Hepatocyte (in vitro differentiated cells): Measurements from ENCODE around the gene BNIPL.

Source experiments
- EZH2 ChIP-seq: fragments of 200-600 bp; sonication (generic); IDR thresholded peaks from 2 replicates; pipeline ENCODE4 v1.6.1; 2016; ENCODE audit warnings: antibody characterized with exemption, mild to moderate bottlenecking, borderline replicate concordance
- EZH2phosphoT487 ChIP-seq: fragments of 200-600 bp; sonication (generic); IDR thresholded peaks from one replicate; pipeline ENCODE4 v1.6.1; 2018; ENCODE audit warnings: antibody characterized with exemption, mild to moderate bottlenecking, low read depth, moderate library complexity; ENCODE audit not compliant: unreplicated experiment, severe bottlenecking
- TF ChIP-seq, protein P1 (sequence below): fragments of 200-600 bp; sonication (generic); IDR thresholded peaks from 2 replicates; pipeline ENCODE4 v1.5.1; 2016; ENCODE audit warnings: antibody characterized with exemption, mild to moderate bottlenecking; ENCODE audit not compliant: poor library complexity

DNA sequence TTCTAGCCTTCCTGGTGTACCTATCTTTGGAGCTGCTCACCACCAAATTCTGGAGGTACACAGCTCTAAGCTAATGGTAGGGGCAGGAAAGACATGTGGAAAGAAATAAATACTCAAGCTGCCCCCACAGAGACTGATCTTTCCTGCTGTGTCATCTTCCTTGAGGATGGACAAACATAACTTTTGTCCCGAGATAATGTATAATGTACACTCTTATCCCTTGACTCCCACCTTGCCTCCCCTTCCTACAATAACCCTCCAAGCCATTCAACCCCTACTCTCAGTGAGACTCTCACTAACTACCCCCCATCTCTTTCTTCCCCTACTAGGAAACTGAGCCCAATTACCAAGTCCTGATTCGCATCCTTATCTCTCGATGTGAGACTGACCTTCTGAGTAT, 42.1 kb upstream of the BNIPL start:
- no peak for TF ChIP-seq EZH2
- TF ChIP-seq, protein P1, sequence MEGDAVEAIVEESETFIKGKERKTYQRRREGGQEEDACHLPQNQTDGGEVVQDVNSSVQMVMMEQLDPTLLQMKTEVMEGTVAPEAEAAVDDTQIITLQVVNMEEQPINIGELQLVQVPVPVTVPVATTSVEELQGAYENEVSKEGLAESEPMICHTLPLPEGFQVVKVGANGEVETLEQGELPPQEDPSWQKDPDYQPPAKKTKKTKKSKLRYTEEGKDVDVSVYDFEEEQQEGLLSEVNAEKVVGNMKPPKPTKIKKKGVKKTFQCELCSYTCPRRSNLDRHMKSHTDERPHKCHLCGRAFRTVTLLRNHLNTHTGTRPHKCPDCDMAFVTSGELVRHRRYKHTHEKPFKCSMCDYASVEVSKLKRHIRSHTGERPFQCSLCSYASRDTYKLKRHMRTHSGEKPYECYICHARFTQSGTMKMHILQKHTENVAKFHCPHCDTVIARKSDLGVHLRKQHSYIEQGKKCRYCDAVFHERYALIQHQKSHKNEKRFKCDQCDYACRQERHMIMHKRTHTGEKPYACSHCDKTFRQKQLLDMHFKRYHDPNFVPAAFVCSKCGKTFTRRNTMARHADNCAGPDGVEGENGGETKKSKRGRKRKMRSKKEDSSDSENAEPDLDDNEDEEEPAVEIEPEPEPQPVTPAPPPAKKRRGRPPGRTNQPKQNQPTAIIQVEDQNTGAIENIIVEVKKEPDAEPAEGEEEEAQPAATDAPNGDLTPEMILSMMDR: no peak
- no peak for TF ChIP-seq EZH2phosphoT487
